Pulmonary artery endothelial cell (primary cell): ENCODE results near the gene FLNC. TPM values are rescaled to one million over a fixed set of nuclear protein-coding genes. Genes with fewer than 3 reads are reported as not detected.

Experiments
- DNase-seq: peaks from one replicate; pipeline ENCODE4 v3.0.0-alpha.2; 2011; ENCODE audit warnings: low read depth, low spot score
- total RNA-seq: library from RNA; depleted of rRNA; stranded (reverse); fragments of >200 nt; gene quantifications from 2 replicates; pipeline ENCODE4 v1.2.3, GENCODE V29; 2014

The FLNC gene
- total RNA-seq, 1 donor from 2014 or later = 133 TPM

DNA sequence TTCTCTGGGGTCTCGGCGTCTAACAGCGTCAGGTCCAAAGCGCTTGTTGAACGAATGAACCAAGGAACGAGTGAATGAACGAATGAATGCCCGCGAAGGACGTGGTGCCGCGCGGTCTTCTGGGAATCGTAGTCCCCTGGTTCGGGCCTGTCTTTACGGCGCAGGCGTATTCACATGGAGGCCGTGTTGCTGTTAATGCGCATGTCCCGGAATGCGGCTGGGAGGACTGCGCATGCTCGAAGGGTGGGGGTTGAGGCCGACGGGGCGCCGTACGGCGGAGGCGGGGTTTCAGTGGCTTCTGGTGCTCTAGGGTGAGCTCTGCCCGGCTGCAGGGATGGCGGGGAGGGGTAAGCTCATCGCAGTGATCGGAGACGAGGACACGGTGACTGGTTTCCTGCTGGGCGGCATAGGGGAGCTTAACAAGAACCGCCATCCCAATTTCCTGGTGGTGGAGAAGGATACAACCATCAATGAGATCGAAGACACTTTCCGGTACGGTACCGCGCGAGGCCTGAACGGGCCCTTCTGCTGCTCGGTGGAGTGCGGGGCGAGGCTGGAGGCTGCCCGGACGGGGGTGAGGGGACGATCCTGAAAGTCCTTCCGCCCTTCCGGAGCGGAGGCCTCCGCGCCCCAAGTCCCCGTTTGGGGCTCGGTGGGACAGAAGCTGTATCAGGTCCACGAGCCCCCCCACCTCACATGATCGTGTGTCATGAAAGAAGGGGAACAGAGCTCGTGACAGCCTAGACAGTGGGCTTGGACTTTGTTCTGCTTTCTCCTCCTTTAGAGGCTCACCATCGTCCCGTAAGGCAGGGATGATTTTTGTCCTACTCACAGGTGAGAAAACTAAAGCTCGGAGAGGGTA lies 32.6 kb downstream of the FLNC start, which contains the start of gene ATP6V1F:
Gene ATP6V1F, plus strand, starts transcription at position 286 of the 862 bp plus-strand sequence. Its CDS starts 49 bp downstream, at position 335.
- DNase-seq = peak; percentile 88

DNA sequence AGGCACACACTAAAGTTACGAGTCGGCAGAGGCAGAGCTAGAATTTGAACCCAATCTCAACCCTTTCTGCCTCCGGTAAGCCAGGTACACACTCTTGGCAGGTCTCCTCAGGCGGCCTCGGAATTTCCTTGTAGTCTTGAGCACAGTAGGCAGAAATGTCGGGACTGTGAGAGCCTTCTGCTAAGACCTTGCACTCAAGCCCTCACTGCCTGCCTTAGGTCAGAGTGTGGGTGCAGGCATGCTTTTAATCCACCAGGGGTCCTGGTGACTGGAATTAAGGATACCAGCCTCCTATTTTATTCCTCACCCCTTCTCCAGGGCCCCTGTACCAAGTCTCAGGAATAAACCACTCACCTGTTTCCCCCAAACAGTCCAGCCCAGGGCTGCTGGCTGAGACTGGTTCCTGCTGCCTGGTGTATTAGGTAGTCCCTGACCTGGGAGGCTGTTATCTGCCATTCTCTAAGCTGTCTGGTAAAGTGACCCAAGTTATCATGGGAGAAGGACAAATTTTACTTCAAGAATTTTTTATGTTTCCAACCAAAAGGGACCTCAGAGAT lies 33.3 kb downstream of the FLNC start:
- peak; percentile 51 for DNase-seq

DNA sequence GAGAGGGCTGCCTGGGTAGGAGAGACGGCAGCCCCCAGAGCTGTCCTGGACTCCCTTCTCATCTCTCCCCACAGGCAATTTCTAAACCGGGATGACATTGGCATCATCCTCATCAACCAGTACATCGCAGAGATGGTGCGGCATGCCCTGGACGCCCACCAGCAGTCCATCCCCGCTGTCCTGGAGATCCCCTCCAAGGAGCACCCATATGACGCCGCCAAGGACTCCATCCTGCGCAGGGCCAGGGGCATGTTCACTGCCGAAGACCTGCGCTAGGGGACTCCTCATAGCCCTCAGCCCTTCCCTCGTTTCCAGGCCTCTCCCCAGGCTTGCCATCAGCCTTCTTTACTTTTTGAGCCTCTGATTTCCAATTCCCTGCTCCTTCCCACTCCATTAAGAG lies 35.1 kb downstream of the FLNC start:
- DNase-seq = no peak

DNA sequence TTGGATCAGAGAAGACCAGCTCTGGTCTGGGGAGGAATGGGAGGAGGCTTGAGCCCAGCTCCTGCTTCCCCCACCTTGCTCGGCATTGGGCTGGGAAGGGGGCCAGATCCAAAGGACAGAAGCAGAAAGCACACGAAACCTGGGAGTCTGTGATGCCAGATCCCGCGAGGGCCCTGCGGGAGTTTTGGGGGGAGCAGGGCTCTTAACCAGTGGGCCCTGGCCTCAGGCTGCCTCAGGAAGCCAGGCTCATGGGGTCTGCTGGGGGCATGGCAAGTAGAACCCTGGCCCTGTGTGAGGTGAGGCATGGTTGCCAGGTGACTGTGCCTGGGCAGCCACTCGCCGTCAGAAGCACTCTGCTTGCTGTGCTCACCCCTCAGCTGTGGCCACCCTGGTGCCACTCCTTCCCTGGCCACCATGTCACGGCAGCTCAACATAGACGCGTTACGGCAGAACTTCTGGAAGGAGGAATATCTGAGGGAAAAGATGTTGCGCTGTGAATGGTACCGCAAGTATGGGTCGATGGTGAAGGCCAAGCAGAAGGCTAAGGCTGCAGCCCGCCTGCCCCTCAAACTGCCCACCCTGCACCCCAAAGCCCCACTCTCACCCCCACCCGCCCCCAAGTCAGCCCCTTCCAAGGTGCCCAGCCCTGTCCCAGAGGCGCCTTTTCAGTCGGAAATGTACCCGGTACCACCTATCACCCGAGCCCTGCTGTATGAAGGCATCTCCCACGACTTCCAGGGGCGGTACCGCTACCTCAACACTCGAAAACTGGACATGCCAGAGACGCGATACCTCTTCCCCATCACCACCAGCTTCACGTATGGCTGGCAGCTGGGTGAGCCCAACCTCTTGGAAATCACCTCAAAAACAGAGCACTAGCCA lies 36.0 kb downstream of the FLNC start:
- DNase-seq = no peak

DNA sequence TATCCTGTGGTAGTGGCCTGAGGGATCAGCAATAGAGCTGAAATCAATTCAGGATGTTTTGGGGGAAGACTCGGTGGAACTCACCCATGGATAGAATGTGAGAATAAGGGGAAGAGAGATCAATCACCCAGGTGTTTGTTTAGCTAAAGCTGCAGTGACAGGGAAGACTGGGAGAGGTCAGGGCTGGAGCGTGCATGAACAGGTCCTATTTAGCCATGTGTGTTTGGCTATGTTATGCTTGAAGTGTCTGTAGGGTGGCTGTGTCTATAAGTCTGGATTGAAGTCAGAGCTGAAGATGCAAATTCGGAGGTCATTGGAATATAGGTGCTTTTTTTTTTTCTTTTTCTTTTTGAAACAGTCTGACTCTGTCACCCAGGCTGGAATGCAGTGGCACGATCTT lies 37.0 kb downstream of the FLNC start:
- DNase-seq = no peak

DNA sequence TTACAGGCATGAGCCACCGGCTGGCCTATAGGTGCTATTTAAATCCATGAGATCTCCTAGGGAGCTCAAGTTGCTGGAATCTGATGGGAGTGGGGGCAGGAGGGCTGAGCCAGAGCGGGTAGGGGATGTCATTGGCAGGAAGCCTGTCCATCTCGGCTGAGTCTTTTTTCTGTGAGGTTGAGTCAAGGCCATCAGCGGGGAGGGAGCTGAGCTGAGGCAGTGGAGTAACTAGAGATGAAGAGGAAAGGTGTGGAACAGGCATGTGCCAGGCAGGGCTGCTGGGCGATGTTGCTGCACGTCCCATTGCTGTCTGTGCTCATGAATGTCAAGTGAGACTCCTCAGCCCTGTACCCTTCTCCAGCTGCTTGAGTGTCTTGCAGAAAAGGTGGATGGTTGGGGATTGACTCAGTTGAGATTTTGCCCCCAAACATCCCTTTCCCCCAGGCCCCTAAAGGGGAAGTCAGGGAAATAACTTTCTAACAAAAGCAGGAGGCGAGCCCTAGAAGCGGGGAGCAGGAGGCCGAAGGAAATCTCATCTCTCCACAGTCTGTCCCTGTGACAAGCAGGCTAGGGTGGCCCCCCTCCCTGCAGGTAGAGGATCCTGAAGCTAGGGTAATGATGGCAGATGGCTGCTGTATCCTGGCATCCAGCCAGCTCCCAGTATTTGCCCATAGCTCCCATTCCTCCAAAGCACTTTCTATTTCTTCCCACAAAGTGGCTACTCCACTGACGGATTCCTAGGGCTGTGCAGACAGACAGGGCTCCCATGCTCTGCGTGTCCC lies 37.8 kb downstream of the FLNC start:
- DNase-seq = no peak

DNA sequence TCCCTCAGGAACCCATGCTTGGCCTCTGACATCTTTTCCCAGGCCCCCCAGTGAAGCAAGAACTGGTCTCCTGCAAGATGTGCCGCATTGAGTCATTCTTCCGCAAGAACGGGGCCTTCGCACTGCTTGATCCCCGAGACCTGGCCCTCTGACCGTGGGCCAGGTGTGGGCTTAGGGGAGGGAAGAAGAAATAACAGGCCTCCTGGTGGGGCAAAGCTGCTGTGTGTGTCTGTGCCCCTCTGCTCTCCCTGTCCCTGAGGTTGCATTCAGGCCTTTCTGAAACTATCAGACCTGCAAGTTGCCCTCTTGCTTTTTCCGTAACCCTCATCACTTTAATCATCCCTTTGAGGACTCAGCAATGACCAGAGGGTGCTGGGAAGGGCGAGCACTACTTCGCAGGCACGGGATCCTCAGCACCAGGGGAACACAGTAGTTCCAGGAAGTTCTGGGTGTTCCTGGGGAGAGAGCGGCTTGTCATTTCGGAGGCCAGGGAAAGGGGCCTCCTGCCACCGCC lies 38.5 kb downstream of the FLNC start:
- DNase-seq = no peak

DNA sequence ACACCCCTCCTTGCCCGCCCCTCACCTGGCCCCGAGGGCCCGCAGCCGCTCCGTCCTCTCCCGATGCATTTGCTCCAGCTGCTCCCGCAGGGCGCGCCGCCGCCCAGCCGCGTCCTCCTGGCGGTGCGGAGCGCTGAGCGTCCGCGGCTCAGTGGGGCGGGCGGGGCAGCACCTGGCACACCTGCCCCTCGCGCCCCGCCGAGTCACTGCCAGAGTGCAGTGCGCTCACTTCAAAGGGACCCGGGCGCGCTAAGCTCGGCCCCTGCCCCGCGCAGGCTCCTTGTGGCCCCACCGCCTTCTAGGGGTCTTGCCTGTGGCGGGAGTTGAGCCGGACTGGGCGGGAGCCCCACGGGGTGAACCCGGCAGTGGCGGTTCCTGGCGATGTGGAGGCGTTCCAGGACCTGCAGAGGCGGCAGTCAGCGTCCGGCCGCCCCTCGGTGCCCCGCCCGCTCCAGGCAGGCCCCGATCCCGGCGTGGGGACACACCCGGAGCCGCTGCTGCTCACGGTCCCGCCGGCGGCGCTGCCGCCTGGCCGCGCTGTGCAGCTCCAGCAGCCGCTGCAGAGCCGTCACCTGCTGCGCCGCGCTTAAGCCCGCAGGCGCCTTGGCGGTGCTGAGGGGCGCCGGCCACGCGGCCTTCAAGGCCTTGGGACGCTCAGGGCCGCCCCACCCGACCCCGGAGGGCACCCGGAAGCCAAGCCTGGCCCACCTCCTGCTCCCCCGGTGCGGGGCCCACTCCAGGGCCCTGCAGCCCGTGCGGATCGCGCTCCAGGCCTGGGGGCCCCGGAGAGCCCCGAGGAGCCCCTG lies 39.1 kb downstream of the FLNC start:
- no peak for DNase-seq

DNA sequence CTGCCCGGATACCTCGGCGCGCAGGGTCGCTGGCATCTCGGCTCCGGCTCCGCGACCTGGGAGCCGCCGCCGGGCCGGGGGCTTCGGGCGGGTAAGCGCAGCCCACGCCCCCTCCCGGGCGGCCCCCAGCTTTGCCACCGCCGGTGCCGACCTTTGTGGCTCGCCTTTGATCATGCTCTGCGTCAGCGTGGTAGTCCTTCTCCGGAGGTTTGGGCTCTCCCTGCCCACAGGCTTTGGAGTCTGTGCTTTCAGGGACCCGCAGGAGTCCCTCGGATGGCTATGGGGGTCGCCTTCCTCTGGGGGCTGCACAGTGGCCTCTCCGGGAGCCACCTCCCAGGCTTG lies 39.7 kb downstream of the FLNC start:
- no peak for DNase-seq

DNA sequence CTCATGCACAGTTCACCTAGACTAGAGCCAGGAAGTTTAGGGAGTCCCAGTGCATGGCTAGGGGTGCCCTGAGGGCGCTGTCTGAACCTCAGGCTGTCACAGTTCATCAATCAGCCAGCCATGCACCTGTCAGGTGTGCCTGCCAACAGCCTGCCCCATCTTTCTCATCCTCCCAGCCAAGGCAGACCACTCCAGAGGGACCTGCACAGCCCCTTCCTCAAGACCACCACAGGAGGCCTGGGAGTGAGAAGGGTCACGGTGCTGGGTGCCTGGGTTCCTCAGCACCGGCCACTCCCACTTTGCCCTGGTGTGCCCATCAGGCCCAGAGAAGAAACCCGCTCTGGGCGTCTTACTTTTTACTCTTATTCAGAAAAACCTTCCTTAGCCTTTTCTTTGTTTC lies 40.8 kb downstream of the FLNC start:
- no peak for DNase-seq

DNA sequence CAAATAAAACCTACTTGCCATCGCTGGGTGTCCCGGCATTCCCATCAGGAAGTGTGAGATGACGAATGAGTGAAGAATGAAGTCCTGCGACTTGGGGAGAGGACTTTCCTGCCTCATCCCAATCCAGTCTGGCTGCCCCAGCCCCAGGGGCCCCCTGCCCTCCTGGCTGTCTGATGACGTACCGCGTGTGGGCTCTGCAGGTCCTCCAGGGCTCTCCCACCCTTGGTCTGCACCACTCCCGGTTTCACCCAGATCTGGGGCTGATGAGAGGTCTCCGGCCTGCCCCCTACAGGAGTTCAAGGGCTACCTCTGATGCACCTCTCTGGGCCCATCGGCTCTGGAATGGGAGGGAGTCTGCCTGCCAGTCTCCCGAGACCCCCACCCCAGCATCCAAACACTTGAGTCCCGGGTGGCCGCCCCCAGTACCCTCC lies 42.2 kb downstream of the FLNC start:
- no peak for DNase-seq

DNA sequence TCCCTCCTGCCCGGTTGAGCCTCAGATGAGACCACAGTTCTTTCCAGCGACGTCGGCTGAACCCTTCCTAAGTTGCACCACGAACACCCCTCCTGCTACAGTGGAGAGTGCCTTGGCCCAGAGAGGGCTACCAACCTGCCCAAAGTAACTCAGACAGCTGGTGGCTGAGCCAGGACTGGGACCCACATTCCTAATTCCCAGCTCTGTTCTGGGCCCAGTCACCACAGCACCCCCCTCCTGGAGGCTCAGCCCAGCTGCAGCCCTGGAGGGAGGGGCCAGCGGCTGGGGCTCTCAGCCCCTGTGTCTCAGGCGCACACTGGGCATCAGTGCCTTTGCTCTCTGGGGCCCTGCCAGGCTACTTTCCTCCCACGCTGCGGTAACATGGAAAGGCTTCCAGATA lies 43.0 kb downstream of the FLNC start:
- no peak for DNase-seq

DNA sequence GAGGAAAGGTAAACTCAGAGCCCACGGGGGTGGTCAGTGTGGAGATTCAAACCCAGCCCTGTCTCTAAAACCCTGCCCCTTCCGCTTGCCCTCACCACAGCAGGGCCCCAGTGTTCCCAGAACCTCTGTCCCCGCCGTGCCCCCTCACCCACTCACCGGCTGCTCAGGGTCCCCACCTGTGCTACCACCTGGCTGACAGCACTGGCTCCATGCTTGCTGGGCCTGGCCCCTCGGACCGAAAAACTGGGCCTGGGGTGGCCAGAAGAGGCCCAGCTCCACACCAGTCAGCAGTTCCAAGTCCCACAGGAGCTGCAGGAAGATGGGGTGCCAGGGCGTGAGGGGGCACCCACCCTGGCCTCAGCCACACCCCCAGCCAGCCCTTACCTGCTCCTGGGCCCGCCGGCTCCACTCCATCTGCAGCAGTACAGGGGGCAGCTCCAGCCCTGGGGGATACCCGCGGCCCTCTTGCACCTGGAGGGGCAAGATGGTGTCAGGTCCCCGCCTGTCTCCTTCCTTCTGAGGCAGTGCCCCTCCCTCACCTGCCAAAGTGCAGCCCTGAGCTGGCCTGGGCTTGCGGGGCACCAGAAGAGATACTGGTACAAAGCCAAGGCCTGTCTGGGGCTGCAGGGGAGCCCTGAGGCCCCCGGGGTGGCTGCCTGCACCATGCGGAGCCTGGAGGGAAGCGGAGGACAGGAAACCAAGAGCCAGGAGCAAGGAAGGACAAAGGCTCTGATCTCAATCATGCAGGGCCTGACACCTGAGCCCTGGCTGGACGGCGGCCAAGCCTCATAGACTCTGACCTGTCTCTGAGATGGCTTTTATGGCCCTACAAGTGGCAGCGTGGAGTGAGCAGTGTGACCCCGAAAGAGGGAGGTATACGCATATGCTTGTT lies 44.2 kb downstream of the FLNC start:
- DNase-seq = no peak

DNA sequence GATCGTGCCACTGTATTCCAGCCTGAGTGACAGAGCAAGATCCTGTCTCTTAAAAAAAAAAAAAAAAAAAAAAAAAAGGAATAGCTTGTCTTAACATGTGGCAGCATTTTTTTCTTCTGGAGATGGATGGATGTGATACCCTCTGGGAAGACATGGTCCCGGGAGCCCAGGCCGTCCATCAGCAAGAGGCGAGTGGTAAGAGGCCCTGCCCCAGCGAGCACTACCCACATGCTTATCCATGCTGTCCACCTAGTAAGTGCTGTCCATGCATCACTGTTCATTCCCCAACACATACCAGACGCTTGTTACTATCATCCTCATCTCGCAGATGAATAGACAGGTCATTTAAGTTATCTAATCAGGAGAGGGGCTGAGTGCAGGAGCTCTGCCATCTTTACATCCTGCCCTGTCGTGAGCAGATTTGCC lies 45.3 kb downstream of the FLNC start:
- DNase-seq = no peak

DNA sequence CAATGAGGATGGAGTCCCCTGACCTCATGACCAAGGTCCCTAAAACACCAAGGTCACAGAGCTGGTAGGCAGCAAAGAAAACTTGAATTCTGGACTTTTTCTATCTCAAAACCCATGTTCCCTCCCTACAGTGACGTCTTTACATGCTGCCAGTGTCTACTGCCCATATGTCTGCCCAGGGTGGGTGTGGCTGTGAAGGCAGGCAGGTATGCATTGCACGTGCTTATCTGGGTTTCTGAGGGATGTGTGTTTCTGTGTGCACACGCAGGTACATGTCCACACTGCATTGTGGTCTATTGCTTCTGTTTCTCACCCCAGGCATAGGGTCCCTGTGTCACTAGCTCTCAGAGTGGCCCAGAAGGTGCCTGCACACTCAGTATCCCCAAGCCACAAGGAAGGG lies 45.9 kb downstream of the FLNC start:
- no peak for DNase-seq

DNA sequence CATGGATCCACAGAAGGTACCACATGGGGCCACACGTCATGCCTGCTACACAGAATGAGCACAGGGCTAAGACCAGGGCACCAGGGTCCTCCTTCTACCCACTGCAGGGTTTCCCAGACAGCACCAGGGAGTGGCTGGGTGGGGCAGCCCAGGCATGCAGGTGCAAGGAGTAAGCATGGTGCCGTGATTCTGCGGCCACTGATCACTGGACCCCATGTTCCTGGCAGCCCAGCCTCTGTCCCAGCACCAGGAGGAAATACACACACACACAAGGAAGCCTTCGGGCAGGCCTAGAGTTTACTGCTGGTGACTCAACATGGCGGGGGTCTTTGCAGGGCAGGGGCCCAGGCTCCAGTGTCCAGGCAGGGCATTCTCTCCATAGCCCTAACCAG lies 46.4 kb downstream of the FLNC start:
- no peak for DNase-seq

DNA sequence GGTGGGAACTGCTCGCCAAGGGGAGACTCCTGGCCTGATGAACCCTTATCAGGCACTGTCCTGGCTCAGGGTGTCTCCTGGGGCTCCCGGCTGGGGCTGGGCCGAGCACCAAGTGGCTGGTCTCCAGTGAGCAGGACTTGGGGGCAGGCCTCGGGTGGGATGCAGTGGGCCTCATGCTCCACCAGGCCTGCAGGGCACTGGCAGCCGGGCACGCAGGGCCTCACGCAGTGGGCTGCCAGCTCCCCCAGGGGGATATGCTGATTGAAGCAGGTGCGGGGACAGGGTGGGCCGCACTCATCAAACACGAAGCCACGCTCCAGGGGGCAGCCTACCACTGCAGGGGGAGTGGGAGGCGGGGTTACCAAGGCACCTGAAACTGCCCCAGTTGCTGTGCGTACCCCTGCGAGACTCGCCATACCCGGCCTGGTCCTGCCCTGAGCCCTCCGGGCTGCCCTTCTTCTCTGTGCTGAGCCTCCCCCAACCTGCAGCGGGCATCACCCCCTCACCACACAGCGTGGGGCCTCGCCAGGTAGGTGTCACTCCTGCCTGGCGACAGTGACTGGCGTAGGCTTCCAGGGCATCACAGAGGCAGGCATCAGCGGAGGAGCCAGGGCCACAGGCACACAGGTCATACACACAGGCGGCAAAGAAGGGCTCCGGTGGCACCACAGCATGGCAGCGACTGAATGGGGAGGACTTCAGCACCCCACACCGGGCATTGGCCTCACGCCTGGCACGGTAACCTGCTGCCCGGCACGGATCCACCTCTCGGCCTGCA lies 47.0 kb downstream of the FLNC start:
- no peak for DNase-seq

DNA sequence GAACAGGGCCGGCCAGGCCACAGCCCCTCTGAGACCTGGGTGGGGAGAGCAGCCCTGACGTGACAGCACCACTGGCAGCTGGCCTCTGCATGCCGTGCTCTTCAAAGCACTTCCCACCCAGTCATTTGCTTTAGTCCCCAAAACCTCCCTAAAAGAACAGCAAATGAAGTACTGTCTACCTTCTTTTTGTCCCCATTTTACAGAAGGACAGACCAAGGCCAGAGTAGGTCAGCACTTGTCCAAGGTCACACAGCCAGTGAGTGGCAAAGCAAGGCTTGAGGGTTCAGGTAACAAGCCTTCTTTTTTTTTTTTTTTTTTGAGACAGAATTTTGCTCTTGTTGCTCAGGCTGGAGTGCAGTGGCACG lies 47.5 kb downstream of the FLNC start:
- DNase-seq = no peak
